ENCODE measurements around the gene ENOX2. TPM values are rescaled to one million over a fixed set of nuclear protein-coding genes. Genes with fewer than 3 reads are reported as not detected.
"Not testable (repeated sequence)": the region's sequence is repeated elsewhere in the genome, so short reads cannot be mapped to it uniquely, and the experiment has no call there.

The ENOX2 gene
- total RNA-seq, 4 donors from 2014 or later = 10.2 to 27.0 (median 12.9) TPM

DNA sequence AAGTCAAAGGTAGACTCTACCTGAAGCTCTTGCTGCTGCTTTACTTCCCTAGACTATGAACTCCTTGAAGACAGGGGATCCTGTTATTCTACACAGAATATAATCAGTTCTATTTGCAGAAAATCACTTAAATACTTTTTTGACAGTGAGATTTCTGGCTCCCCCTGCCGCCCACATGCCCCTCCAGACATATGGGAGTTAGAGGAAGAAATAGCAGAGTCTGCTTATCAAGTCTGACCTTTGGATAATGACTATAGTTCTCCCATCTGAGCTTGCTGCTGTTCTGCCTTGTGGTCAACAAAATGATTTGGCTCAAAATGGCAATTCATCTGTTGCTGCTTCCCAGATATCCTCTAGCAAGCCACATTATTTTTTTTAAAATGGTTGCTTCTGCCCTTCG is 101.1 kb downstream of the ENOX2 start:
- ATAC-seq (ENCODE audit: low FRiP score) (no peak), DNase-seq (ENCODE audit: low spot score) (no peak)
- TF ChIP-seq, protein P1, sequence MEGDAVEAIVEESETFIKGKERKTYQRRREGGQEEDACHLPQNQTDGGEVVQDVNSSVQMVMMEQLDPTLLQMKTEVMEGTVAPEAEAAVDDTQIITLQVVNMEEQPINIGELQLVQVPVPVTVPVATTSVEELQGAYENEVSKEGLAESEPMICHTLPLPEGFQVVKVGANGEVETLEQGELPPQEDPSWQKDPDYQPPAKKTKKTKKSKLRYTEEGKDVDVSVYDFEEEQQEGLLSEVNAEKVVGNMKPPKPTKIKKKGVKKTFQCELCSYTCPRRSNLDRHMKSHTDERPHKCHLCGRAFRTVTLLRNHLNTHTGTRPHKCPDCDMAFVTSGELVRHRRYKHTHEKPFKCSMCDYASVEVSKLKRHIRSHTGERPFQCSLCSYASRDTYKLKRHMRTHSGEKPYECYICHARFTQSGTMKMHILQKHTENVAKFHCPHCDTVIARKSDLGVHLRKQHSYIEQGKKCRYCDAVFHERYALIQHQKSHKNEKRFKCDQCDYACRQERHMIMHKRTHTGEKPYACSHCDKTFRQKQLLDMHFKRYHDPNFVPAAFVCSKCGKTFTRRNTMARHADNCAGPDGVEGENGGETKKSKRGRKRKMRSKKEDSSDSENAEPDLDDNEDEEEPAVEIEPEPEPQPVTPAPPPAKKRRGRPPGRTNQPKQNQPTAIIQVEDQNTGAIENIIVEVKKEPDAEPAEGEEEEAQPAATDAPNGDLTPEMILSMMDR (IDR thresholded peaks at IDR 0.05) = no peak

DNA sequence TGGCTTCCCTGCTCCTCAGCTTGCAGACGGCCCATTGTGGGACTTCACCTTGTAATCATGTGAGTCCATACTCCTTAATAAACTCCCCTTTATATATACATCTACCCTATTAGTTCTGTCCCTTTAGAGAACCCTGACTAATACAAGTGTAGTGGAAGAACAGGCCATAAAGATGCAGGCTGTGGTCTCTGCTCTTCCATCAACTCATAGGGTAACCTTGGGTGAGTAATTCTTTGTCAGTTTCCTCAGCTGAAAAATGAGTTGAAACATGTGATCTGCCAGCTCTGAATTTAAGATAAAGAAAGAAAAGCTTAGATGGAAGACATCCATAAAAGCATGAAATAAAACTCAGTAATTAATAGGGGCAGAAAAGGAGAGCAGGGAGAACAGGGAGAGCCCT is 103.6 kb downstream of the ENOX2 start:
- ATAC-seq (ENCODE audit: low FRiP score) = no peak
- no peak for DNase-seq (ENCODE audit: low spot score)

DNA sequence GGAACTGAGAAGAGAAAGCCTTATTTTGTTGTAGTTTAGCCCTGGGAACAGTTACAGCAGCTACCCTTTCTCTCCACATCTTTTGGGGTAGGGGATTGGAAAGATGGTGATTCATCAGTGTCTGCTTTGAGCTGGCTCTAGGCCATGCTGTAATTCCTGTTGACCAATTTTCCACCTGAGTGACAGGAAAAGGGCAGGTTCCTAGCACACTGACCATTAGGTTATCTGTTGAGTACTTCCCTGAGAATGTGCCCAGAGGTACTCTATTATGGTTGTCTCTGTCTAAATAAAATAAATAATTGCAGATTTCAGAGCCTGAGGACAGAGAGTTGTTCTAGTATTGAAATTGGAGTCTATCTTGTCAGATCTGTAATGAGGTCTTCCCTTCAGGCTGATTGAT is 109.0 kb downstream of the ENOX2 start:
- ATAC-seq (ENCODE audit: low FRiP score) = no peak
- DNase-seq (ENCODE audit: low spot score) = no peak
- TF ChIP-seq, protein P1 (IDR thresholded peaks at IDR 0.05) = no peak

More for the DNA sequence above, 103.6 kb downstream of the ENOX2 start:
- TF ChIP-seq, protein P1 (IDR thresholded peaks at IDR 0.05) = no peak

DNA sequence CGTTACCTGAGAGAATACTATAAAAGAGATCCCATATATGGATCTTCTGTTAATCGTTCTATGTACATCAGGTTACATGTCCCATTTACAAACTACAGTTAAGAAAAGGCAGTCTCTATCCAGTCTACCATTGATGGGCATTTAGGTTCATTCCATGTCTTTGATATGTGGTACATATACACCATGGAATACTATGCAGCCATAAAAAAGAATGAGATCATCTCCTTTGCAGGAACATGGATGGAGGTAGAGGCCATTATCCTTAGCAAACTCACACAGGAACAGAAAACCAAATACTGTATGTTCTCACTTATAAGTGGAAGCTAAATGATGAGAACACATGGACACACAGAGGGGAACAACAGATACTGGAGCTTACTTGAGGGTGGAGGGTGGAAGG is 111.1 kb downstream of the ENOX2 start:
- DNase-seq (ENCODE audit: low spot score); ATAC-seq (ENCODE audit: low FRiP score): not testable (repeated sequence)

DNA sequence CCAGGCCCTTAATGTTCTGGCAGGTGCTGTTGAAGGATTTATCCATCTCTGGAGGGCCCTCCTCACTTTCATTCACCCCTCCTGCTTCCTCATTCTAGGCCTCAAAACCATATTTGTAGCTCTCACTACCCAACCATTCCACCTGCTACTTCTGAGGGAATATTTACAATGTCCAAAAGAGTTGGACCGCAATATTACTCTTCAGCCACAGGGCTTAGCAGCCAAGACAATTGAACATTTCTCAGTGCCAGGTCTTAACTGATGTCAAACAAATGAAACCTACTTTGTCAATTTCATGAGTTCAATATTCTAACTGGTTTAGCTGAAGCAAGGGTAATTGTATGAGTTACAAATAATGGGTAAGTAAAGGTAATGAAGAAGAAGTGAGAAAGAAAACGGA is 113.2 kb downstream of the ENOX2 start:
- no peak for ATAC-seq (ENCODE audit: low FRiP score)
- DNase-seq (ENCODE audit: low spot score) = no peak
- TF ChIP-seq, protein P1 (IDR thresholded peaks at IDR 0.05) = no peak

DNA sequence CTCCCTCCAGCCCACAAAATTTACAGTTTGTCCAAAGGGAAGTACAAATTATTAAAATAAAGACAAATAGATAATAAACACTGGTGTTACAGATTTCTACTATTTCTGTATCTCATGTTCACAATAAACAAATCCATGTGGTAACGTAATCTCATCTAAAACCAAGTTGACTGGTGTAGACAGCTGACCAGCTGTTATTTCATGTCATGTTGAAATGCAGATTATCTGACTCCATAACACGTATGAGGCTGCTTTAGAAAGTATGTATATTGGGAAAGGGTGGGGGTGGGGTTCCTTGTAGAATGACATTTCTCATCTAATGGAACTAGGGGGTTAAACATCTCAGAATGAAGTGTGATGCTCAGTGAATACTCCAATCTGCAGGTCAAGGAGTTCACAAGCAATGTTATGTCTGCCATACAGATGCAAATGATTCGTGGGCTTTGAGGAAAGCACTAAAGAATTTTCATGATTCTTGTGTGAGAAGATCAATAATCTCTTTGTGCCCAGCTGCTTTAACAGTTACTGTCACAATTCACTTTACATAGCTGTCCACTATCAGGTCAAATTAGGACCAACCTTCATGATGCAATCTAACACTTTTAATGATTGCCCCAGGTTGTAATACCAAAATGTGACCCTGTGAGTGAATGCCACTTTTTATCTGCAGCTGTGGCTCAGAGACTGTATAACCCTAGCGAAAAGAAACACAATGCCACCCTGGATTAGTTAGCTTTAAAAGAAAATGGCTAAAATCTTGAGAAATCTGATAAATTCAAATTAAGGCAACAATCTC is 114.0 kb downstream of the ENOX2 start:
- DNase-seq (ENCODE audit: low spot score) (no peak), ATAC-seq (ENCODE audit: low FRiP score) (no peak)
- TF ChIP-seq, protein P1 (IDR thresholded peaks at IDR 0.05) = no peak

DNA sequence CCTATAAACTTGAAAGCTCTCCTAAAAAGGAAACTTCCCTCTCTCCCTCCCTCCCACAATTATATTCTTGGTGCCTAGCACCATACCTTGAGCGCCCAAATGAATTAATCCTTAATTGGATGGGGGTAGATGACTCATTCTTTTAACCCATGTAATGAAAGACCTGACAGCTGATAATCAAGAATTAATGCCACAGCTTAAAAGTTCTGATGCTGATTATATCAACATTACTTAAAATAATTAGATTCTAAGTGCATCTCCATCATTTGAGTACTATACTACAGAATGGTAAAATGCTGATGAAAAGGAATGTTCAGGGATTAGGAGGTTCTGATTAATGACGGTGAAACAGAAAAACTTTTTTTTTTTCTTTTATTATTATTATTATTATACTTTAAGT is 117.0 kb downstream of the ENOX2 start:
- DNase-seq (ENCODE audit: low spot score) = no peak
- TF ChIP-seq, protein P1 (IDR thresholded peaks at IDR 0.05) = no peak
- ATAC-seq (ENCODE audit: low FRiP score) = no peak
